GM12878 (cell line): ENCODE measurements around the gene KIZ. TPM values are rescaled to one million over a fixed set of nuclear protein-coding genes. Genes with fewer than 3 reads are reported as not detected.
A peak's percentile ranks its signal among the peaks of the same experiment; 100 is the strongest.

Experiments
- ATAC-seq: fragments of 200-7000 bp; cut with Tn5 transposase; 3 replicates; pipeline ENCODE4 v1.9.1; 2020; ENCODE audit warnings: mild to moderate bottlenecking, moderate library complexity
- BruUV-seq: library from RNA; stranded (reverse); fragments of 400-500 nt; replicated peaks from 2 replicates; lab custom pipeline; 2021; lab: Mats Ljungman, UMichigan
- CTCF ChIA-PET: fragments of 300-600 bp; sonication (Branson Sonifier 250); formaldehyde crosslinking; extraction: SDS; loops from one replicate; lab custom pipeline; 2021; ENCODE audit warnings: inconsistent platforms; lab: Yijun Ruan, JAX
- POLR2A ChIA-PET: fragments of 350-600 bp; formaldehyde crosslinking; extraction: SDS; loops from one replicate; lab custom pipeline; 2021; ENCODE audit warnings: inconsistent platforms; lab: Charles Lee
- RAD21 ChIA-PET: fragments of 300-600 bp; sonication (Branson Sonifier 250); formaldehyde crosslinking; loops from one replicate; lab custom pipeline; 2023; ENCODE audit warnings: antibody characterized with exemption; ENCODE audit not compliant: unreplicated experiment; lab: Charles Lee
- SMC1A ChIA-PET: fragments of 300-600 bp; sonication (Branson Sonifier 250); formaldehyde crosslinking; loops from one replicate; lab custom pipeline; 2023; ENCODE audit not compliant: unreplicated experiment, uncharacterized antibody; lab: Charles Lee
- DNase-seq: peaks from one replicate; pipeline ENCODE4 v3.0.0-alpha.2; 2011; ENCODE audit warnings: low read depth, low spot score
- FAIRE-seq: peaks from 3 replicates; lab custom pipeline; 2011; peaks lifted over from hg19 to GRCh38; lab: Jason Lieb, UNC
- H2AFZ ChIP-seq: 2 replicates; pipeline ENCODE4 v1.6.0; 2011; ENCODE audit warnings: low read depth, low read length, control low read depth; ENCODE audit not compliant: control insufficient read depth
- H3K27ac ChIP-seq: 2 replicates; pipeline ENCODE4 v1.5.1; 2011; ENCODE audit warnings: control low read depth; ENCODE audit not compliant: control insufficient read depth, insufficient read depth
- H3K27me3 ChIP-seq, 2 experiments: replicated peaks in 1 of 2; 2 replicates each; pipeline versions ENCODE4 v1.6.0 to v1.6.1; 2011; ENCODE audit warnings: low read length in 1 of 2; ENCODE audit not compliant: control insufficient read depth in 2 of 2, insufficient read depth in 2 of 2
- H3K36me3 ChIP-seq, 2 experiments: 2 replicates each; pipeline ENCODE4 v1.5.1; 2011; ENCODE audit warnings: low read length in 1 of 2; ENCODE audit not compliant: control insufficient read depth in 2 of 2, insufficient read depth in 2 of 2
- H3K4me1 ChIP-seq: 2 replicates; pipeline ENCODE4 v1.6.1; 2011; ENCODE audit warnings: mild to moderate bottlenecking, low read length, moderate library complexity, mixed read lengths; ENCODE audit not compliant: control insufficient read depth, insufficient read depth
- H3K4me2 ChIP-seq: 2 replicates; pipeline ENCODE4 v1.6.0; 2011; ENCODE audit warnings: control low read depth; ENCODE audit not compliant: control insufficient read depth, insufficient read depth
- H3K4me3 ChIP-seq: fragments of 200-600 bp; sonication (generic); 2 replicates; pipeline ENCODE4 v1.5.1; 2016
- H3K79me2 ChIP-seq: 2 replicates; pipeline ENCODE4 v1.6.0; 2011; ENCODE audit warnings: low read length; ENCODE audit not compliant: control insufficient read depth, insufficient read depth
- H3K9ac ChIP-seq: 2 replicates; pipeline ENCODE4 v1.8.0; 2011; ENCODE audit warnings: low read length, control low read depth, mixed read lengths; ENCODE audit not compliant: control insufficient read depth, insufficient read depth
- H3K9me3 ChIP-seq: replicated peaks from 3 replicates; pipeline ENCODE4 v1.5.1; 2011; ENCODE audit warnings: mild to moderate bottlenecking, low read length; ENCODE audit not compliant: control insufficient read depth, insufficient read depth
- H4K20me1 ChIP-seq: 2 replicates; pipeline ENCODE4 v1.6.0; 2011; ENCODE audit not compliant: control insufficient read depth, insufficient read depth
- ASH2L ChIP-seq: fragments of 300-600, 200-600 bp; sonication (generic); IDR thresholded peaks from 2 replicates; pipeline ENCODE4 v1.6.1; 2017; ENCODE audit warnings: low read depth, mild to moderate bottlenecking, borderline replicate concordance
- BMI1 ChIP-seq: fragments of 450-650 bp; IDR thresholded peaks from 2 replicates; pipeline ENCODE4 v1.6.1; 2016; ENCODE audit warnings: mild to moderate bottlenecking, moderate library complexity, borderline replicate concordance
- CHD1 ChIP-seq: IDR thresholded peaks from 2 replicates; pipeline ENCODE4 v1.6.1; 2012; ENCODE audit warnings: low read depth, low read length, improper control_type of control experiment
- EGR1 ChIP-seq, 2 experiments: IDR thresholded peaks; 1 replicate in 1 of 2; 2 replicates in 1 of 2; pipeline ENCODE4 v1.6.1; 2011 to 2012; ENCODE audit warnings: low read depth in 2 of 2, low read length in 2 of 2, borderline replicate concordance in 1 of 2, mild to moderate bottlenecking in 1 of 2, moderate library complexity in 1 of 2
- ESRRA ChIP-seq: IDR thresholded peaks from 2 replicates; pipeline ENCODE4 v1.6.1; 2012; ENCODE audit warnings: mild to moderate bottlenecking, low read length, improper control_type of control experiment
- ETV6 ChIP-seq, 2 experiments: fragments of 450-650 bp in 1 of 2; IDR thresholded peaks in 1 of 2; conservative IDR thresholded peaks in 1 of 2; 2 replicates each; pipeline ENCODE4 v1.6.1; 2014; ENCODE audit warnings: antibody characterized with exemption in 1 of 2, borderline replicate concordance in 1 of 2, low read depth in 1 of 2, mild to moderate bottlenecking in 1 of 2, moderate library complexity in 1 of 2
- HSF1 ChIP-seq: fragments of 150-350 bp; IDR thresholded peaks from 2 replicates; pipeline ENCODE4 v1.6.1; 2014; ENCODE audit warnings: mild to moderate bottlenecking, low read depth, low read length
- LARP7 ChIP-seq: fragments of 450-650 bp; IDR thresholded peaks from 2 replicates; pipeline ENCODE4 v1.6.1; 2017; ENCODE audit warnings: mild to moderate bottlenecking
- MXI1 ChIP-seq: fragments of 150-350 bp; IDR thresholded peaks from 2 replicates; pipeline ENCODE4 v1.6.1; 2011; ENCODE audit warnings: low read depth, mild to moderate bottlenecking, inconsistent platforms, low read length, improper control_type of control experiment
- PAX8 ChIP-seq: fragments of 450-650 bp; IDR thresholded peaks from 2 replicates; pipeline ENCODE4 v1.6.1; 2017; ENCODE audit warnings: mild to moderate bottlenecking, moderate library complexity
- PKNOX1 ChIP-seq: fragments of 450-650 bp; IDR thresholded peaks from 2 replicates; pipeline ENCODE4 v1.6.1; 2016; ENCODE audit warnings: mild to moderate bottlenecking
- POLR2AphosphoS5 ChIP-seq: IDR thresholded peaks from 2 replicates; pipeline ENCODE4 v1.6.1; 2011; ENCODE audit warnings: mild to moderate bottlenecking, low read length, inconsistent platforms
- SMAD1 ChIP-seq: fragments of 450-650 bp; IDR thresholded peaks from 2 replicates; pipeline ENCODE4 v1.6.1; 2018; ENCODE audit warnings: mild to moderate bottlenecking, low read depth; ENCODE audit not compliant: partially characterized antibody
- SMAD5 ChIP-seq: IDR thresholded peaks from 2 replicates; pipeline ENCODE4 v1.6.1; 2016; ENCODE audit warnings: antibody characterized with exemption, low read depth
- SRF ChIP-seq, 2 experiments: IDR thresholded peaks; 2 replicates each; pipeline ENCODE4 v1.6.1; 2011; ENCODE audit warnings: low read depth in 2 of 2, low read length in 2 of 2, mild to moderate bottlenecking in 1 of 2, moderate library complexity in 1 of 2
- TARDBP ChIP-seq: IDR thresholded peaks from 2 replicates; pipeline ENCODE4 v1.6.1; 2016; ENCODE audit warnings: borderline replicate concordance
- WGBS: methylation state at CpG from one replicate; pipeline ENCODE4 v1.1.6; 2016; ENCODE audit warnings: low lambda C conversion rate; ENCODE audit not compliant: insufficient replicate concordance, insufficient coverage; ENCODE audit errors: missing lambda C conversion rate; 5-methylcytosine and 5-hydroxymethylcytosine counted together
- in situ Hi-C: fragments of 300-500 bp; cut with MboI; formaldehyde crosslinking; loops from 9 replicates; pipeline ENCODE4 v1.14.3; 2018; ENCODE audit warnings: mixed read lengths
- intact Hi-C: fragments of 100-400 bp; cut with micrococcal nuclease; formaldehyde crosslinking; loops from one replicate; pipeline ENCODE4 v1.14.2; 2022; ENCODE audit not compliant: unreplicated experiment
- polyA plus RNA-seq, 11 experiments: library from polyadenylated mRNA; depleted of rRNA in 4 of 11; unstranded in 6 of 11; stranded (reverse) in 5 of 11; fragments of >200 nt; fragmentation: Nextera tagmentation in 4 of 11; fragmentation: Illumina TruSeq in 1 of 11; extraction: Ambion mirVana in 4 of 11; extraction: Trizol in 1 of 11; gene quantifications; 1 replicate in 1 of 11; 2 replicates in 10 of 11; pipeline versions ENCODE4 v1.2.1 to v1.2.3, GENCODE V29; 2011 to 2016; ENCODE audit warnings: inconsistent platforms in 2 of 11, missing spikeins in 2 of 11, low read depth in 1 of 11
- total RNA-seq, 4 experiments: library from RNA; depleted of rRNA in 3 of 4; stranded (reverse); fragments of >200 nt in 3 of 4; fragmentation: Illumina TruSeq in 1 of 4; extraction: Trizol in 1 of 4; gene quantifications; 2 replicates each; pipeline versions ENCODE4 v1.2.1 to v1.2.3, GENCODE V29; 2013 to 2021

KIZ gene
- total and polyA plus RNA-seq, 10 of the 15 experiments (the other 5 are each of a cell fraction or from before 2014, with no cell fraction given): 2.7 to 11.0 (median 7.3) TPM

- TF ChIP-seq HSF1 (peak; percentile 62; the same call in 1 of the 2 replicates), BMI1 (no peak)
These were observed 23.8 kb upstream of the KIZ start (continued) for GRCh38 chr20:21101932-21102575.

- ChIA-PET SMC1A (interaction anchor here (0.6 kb wide), 1 partner anchor 133 kb away, joined by 3 read pairs; no protein-coding TSS in a partner anchor), CTCF (interaction anchor here (0.6 to 0.7 kb wide), 2 partner anchors 236 to 1351 kb away, joined by 3 read pairs; no protein-coding TSS in a partner anchor), RAD21 (no interaction called here), POLR2A (no interaction called here)
- H3K4me2 ChIP-seq: peak overlapping the region; percentile 74
- H3K79me2 ChIP-seq: no peaks in the 10 kb centered on the region
- no peaks in the 10 kb centered on the region; the same call in 2 of the 3 replicates for H3K9me3 ChIP-seq
- BruUV-seq: no TSS peak
- ATAC-seq: peak; percentile 49
- H4K20me1 ChIP-seq: no peaks in the 10 kb centered on the region
- intact Hi-C loops (no loop called here), in situ Hi-C loops (no loop called here)
- H3K9ac ChIP-seq: no peak overlapping the region
- peaks cover 16% of the 10 kb centered on the region for H3K4me1 ChIP-seq
- WGBS: 2% methylated on average over 38 of the region's 38 CpGs
- H3K36me3 ChIP-seq: no peaks in the 10 kb centered on the region
- peaks cover 24 to 61% of the 10 kb centered on the region in 2 experiments for H3K27me3 ChIP-seq
- H3K27ac ChIP-seq: no peak overlapping the region
- H2AFZ ChIP-seq: peak overlapping the region; percentile 39; the same call in 1 of the 2 replicates
- DNase-seq: no peak
- FAIRE-seq: no peak
- no peak overlapping the region for H3K4me3 ChIP-seq
- TF ChIP-seq HSF1 (no peak), TARDBP (no peak), SMAD1 (no peak), PAX8 (no peak), ASH2L (no peak), ETV6 (conservative IDR thresholded peaks at IDR 0.05 in 1 of 2, IDR thresholded peaks at IDR 0.05 in 1 of 2; ENCODE audit: borderline replicate concordance in 1 of 2, low read depth in 1 of 2) (no peak), ESRRA (no peak), LARP7 (no peak), PKNOX1 (peak; percentile 66; the same call in 1 of the 2 replicates), CHD1 (no peak), SRF (IDR thresholded peaks at IDR 0.05; ENCODE audit: low read depth in 2 of 2, low read length in 2 of 2) (no peak), POLR2AphosphoS5 (no peak), EGR1 (IDR thresholded peaks at IDR 0.05; ENCODE audit: borderline replicate concordance in 1 of 2, low read depth in 2 of 2, low read length in 2 of 2) (no peak), MXI1 (no peak), SMAD5 (no peak)
These were observed 23.1 kb upstream of the KIZ start for GRCh38 chr20:21102603-21103311.
